Transverse colon (tissue), 4 donors: ENCODE results near the gene UMODL1.

Experiments
- EP300 ChIP-seq: sonication (generic); formaldehyde crosslinking; IDR thresholded peaks from one replicate; pipeline ENCODE4 v1.6.1; 2017; ENCODE audit warnings: antibody characterized with exemption, low read depth
- POLR2A ChIP-seq: fragments of 450-650 bp; IDR thresholded peaks from one replicate; pipeline ENCODE4 v1.6.1; 2016; ENCODE audit warnings: antibody characterized with exemption, mild to moderate bottlenecking, moderate library complexity
- POLR2AphosphoS5 ChIP-seq, 3 donors: sonication (generic); formaldehyde crosslinking; IDR thresholded peaks; one replicate each; pipeline ENCODE4 v1.6.1; 2016; ENCODE audit warnings: antibody characterized with exemption in 3 of 3
- TF ChIP-seq, protein P1 (sequence below), 5 experiments: fragments of 200-600 bp in 3 of 5; fragments of 450-650 bp in 2 of 5; sonication (generic) in 3 of 5; IDR thresholded peaks; 1 replicate in 2 of 5; 2 replicates in 3 of 5; pipeline ENCODE4 v1.5.1; 2016 to 2017; ENCODE audit warnings: antibody characterized with exemption in 5 of 5, inconsistent platforms in 3 of 5, mild to moderate bottlenecking in 2 of 5, moderate library complexity in 1 of 5

DNA sequence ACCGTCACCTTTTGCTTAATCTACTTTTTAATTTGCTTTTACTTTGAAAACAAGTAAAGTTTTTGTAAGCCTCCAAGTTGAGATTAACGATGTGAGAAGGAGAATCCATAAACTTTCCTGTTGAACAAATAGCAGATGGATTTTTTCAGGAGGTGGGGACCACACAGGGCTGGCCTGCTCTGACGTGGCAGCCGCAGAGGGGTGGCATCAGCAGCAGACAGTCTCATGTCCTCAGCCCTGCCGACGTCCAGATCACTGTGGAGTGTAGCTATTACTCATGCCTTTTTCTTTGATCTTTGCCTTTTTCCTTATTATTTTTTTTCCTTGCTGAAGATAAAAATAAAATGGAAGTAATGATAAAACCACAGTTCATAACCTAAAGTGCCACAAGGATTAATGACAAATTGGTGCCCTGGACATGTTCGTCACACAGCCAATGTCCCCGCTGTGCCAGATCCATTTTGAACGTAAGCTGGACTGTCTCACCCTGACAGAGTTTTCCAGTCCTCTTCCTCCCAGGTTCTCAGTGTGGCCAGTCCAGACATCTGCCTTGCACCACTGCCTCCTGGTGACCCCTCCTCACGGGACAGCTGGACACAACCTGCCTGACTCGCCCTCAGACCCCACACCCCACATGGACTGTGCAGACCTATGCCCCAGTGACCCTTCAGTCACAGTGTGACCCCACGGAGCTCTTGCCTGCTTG is 45.6 kb upstream of the UMODL1 start:
- TF ChIP-seq, protein P1, sequence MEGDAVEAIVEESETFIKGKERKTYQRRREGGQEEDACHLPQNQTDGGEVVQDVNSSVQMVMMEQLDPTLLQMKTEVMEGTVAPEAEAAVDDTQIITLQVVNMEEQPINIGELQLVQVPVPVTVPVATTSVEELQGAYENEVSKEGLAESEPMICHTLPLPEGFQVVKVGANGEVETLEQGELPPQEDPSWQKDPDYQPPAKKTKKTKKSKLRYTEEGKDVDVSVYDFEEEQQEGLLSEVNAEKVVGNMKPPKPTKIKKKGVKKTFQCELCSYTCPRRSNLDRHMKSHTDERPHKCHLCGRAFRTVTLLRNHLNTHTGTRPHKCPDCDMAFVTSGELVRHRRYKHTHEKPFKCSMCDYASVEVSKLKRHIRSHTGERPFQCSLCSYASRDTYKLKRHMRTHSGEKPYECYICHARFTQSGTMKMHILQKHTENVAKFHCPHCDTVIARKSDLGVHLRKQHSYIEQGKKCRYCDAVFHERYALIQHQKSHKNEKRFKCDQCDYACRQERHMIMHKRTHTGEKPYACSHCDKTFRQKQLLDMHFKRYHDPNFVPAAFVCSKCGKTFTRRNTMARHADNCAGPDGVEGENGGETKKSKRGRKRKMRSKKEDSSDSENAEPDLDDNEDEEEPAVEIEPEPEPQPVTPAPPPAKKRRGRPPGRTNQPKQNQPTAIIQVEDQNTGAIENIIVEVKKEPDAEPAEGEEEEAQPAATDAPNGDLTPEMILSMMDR (IDR thresholded peaks at IDR 0.05), result no peak
- TF ChIP-seq EP300, result no peak
- no peak for TF ChIP-seq POLR2AphosphoS5 (IDR thresholded peaks at IDR 0.05)
- TF ChIP-seq POLR2A, result no peak
